ENCODE measurements around the gene DUSP16.
"Not testable (repeated sequence)": the region's sequence is repeated elsewhere in the genome, so short reads cannot be mapped to it uniquely, and the experiment has no call there.

DUSP16 gene

DNA sequence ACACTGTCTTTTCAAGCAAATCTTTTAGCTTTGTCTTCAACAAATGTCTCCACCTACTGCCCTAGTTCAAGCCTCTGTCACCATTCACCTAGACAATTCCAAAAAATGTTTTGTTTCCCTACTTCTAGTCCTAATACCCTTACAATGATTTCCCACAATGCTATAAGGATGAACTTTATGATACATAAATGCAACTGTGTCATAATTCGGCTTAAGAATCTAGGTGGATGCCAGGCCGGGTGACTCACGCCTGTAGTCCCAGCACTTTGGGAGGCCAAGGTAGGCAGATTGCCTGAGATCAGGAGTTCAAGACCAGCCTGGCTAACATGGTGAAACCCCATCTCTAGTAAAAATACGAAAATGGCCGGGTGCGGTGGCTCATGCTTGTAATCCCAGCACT, 28.3 kb upstream of the DUSP16 start:
- no peak for DNase-seq
- Mint-ChIP-seq H3K4me1 (peaks cover 16% of the 10 kb centered on the region), H3K9me3 (peaks cover 12 to 15% of the 10 kb centered on the region in 2 donors), H3K4me3 (no peak overlapping the region), H3K27me3 (peaks cover 7% of the 10 kb centered on the region), H3K27ac (no peak overlapping the region)
- ATAC-seq: no peak

GRCh38 chr12:12588436-12588835, 25.8 kb upstream of the DUSP16 start:
- Mint-ChIP-seq H3K4me1 (peaks cover 29% of the 10 kb centered on the region), H3K9me3 (peaks cover 12 to 15% of the 10 kb centered on the region in 2 donors)
- not testable (repeated sequence) for H3K27ac Mint-ChIP-seq, H3K4me3 Mint-ChIP-seq, ATAC-seq, H3K27me3 Mint-ChIP-seq, DNase-seq

- Mint-ChIP-seq H3K4me3 (no peak overlapping the region), H3K9me3 (peaks cover 12 to 15% of the 10 kb centered on the region in 2 donors), H3K4me1 (peaks cover 35% of the 10 kb centered on the region), H3K27me3 (peaks cover 7% of the 10 kb centered on the region), H3K27ac (no peak overlapping the region)
- no peak for ATAC-seq
- DNase-seq: no peak
Measured at GRCh38 chr12:12587878-12588277, 25.2 kb upstream of the DUSP16 start.

GRCh38 chr12:12586879-12587675, 24.4 kb upstream of the DUSP16 start:
- Mint-ChIP-seq H3K9me3 (peaks cover 12 to 15% of the 10 kb centered on the region in 2 donors), H3K27ac (no peak overlapping the region), H3K27me3 (peaks cover 7% of the 10 kb centered on the region), H3K4me3 (no peak overlapping the region), H3K4me1 (peaks cover 43% of the 10 kb centered on the region)
- DNase-seq (no peak), ATAC-seq (no peak)

DNA sequence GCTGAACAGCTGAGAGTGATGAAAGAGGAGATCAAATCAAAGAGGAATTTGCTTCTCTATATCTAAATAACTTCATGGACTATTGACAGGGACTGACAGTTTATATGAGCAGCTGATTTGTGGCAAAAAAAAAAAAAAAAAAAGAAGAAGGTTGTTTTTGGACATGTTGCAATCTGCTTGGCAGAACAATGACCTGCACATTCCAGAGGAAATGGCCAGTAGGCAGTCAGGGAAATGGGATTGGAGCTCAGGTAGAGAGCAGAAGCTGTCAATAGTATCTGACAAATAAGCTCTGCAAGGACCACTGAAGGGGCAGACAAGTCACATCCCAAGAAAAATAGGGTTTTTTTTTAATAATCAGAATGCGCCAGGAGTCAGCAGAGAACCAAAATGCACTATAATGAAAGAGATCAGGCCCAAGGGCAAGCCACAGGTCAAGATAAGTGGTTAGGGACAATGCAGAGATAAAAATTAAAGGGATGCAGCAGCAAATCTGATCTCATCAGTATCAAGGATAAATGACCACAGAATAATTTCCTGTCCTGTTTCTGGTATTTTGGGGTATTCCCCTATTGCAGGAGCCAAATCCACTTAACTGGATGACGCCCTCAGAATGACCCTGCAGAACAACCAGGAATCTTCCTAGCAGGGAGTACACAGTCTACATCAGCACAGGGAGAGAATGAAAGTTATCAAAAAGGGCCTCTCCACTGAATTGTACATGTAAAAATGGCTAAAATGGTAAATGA, 22.6 kb upstream of the DUSP16 start:
- H3K27me3 Mint-ChIP-seq: peaks cover 7% of the 10 kb centered on the region
- H3K9me3 Mint-ChIP-seq: peaks cover 12 to 14% of the 10 kb centered on the region in 2 donors
- H3K4me3 Mint-ChIP-seq: no peak overlapping the region
- DNase-seq: no peak
- ATAC-seq: no peak
- no peak overlapping the region for H3K27ac Mint-ChIP-seq
- peaks cover 44% of the 10 kb centered on the region for H3K4me1 Mint-ChIP-seq

GRCh38 chr12:12583510-12584178, 21.0 kb upstream of the DUSP16 start:
- peaks cover 7% of the 10 kb centered on the region for H3K27me3 Mint-ChIP-seq
- no peak overlapping the region for H3K27ac Mint-ChIP-seq
- H3K9me3 Mint-ChIP-seq: no peaks in the 10 kb centered on the region
- ATAC-seq (no peak), DNase-seq (no peak)
- H3K4me1 Mint-ChIP-seq: peaks cover 33% of the 10 kb centered on the region
- no peak overlapping the region for H3K4me3 Mint-ChIP-seq

DNA sequence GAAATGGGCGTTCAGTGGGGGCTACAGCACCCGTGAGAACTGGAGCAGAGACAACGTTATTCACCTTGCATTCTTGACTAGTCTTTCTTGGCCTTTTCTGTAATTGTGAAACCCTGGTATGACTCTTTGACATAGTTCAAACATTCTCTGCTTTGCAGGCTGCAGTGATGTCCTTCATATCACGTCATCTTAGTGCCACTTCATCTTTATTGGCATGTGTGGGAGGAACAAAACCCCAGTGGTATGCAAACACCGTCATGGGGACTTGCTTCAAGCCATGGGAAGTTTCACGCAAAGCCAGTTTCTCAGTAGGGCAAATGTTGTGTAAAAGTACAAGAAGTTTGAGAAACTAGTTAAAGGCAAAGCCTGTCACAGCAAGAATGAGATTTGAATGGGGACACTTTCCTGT, 20.2 kb upstream of the DUSP16 start:
- no peaks in the 10 kb centered on the region for H3K9me3 Mint-ChIP-seq
- ATAC-seq (peak; percentile 97), DNase-seq (peak; percentile 39 to 73)
- peak overlapping the region in 1 of 2 donors; percentile 51 for H3K4me3 Mint-ChIP-seq
- H3K27ac Mint-ChIP-seq: peak overlapping the region in 1 of 2 donors; percentile 59
- H3K4me1 Mint-ChIP-seq: peaks cover 33% of the 10 kb centered on the region
- H3K27me3 Mint-ChIP-seq: peaks cover 3% of the 10 kb centered on the region

DNA sequence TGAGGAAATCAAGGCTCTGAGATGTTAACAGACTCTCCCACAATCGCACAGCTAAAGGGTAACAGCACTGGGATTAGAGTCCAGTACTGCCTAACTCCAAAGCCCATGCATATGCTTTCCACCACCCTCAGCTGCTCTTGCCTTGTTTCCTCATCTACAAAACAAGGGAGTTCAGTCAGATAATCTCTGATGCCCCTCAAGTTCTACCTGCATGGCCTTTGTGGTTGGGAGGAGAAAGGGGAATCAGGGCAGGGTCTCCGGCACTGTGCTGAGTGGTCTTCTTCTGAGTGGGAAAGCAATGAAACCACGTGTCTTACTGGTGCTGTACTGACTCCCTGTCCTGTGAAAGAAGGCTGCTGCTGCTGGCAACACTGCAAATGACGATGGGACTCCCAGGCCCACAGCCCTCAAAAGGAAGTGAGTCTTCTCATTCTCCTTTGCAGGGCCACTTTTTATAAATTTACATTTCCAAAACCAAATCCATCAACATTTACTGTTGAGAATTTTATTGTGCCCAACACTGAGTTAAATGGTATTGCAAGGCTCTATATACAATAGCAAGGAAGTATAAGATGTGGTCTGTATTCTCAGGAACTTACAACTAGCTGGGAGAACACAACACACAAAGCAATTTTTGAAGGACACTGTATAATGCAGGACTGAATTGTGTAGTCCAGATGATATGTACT, 19.7 kb upstream of the DUSP16 start:
- peak overlapping the region in 1 of 2 donors; percentile 0 for H3K27ac Mint-ChIP-seq
- peak; percentile 36 for ATAC-seq
- no peaks in the 10 kb centered on the region for H3K9me3 Mint-ChIP-seq
- peak overlapping the region in 1 of 2 donors; percentile 49 for H3K4me3 Mint-ChIP-seq
- H3K27me3 Mint-ChIP-seq: no peaks in the 10 kb centered on the region
- DNase-seq: peak in 1 of 2 donors; percentile 15
- H3K4me1 Mint-ChIP-seq: peaks cover 33% of the 10 kb centered on the region

DNA sequence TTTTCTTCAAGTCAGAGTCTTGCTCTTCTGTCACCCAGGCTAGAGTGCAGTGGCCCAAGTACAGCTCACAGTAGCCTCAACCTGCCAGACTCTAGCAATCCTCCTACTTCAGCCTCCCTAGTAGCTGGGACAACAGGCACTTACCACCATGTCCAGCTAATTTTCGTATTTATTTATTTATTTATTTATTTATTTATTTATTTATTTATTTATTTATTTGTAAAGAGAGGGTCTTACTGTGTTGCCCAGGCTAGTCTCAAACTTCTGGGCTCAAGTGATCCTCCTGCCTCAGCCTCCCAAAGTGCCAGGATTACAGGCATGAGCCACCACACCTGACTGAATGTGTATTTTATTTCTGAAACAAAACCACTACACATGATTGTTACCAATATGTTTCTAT, 18.1 kb upstream of the DUSP16 start:
- H3K27ac Mint-ChIP-seq, H3K9me3 Mint-ChIP-seq, H3K27me3 Mint-ChIP-seq, H3K4me3 Mint-ChIP-seq, ATAC-seq, DNase-seq: not testable (repeated sequence)
- H3K4me1 Mint-ChIP-seq: peaks cover 26% of the 10 kb centered on the region

- H3K4me3 Mint-ChIP-seq: no peak overlapping the region
- no peak for ATAC-seq
- H3K9me3 Mint-ChIP-seq: no peaks in the 10 kb centered on the region
- no peaks in the 10 kb centered on the region for H3K27me3 Mint-ChIP-seq
- no peak for DNase-seq
- no peak overlapping the region for H3K27ac Mint-ChIP-seq
- H3K4me1 Mint-ChIP-seq: peaks cover 11% of the 10 kb centered on the region
Measured at GRCh38 chr12:12577786-12578185, 15.1 kb upstream of the DUSP16 start.

DNA sequence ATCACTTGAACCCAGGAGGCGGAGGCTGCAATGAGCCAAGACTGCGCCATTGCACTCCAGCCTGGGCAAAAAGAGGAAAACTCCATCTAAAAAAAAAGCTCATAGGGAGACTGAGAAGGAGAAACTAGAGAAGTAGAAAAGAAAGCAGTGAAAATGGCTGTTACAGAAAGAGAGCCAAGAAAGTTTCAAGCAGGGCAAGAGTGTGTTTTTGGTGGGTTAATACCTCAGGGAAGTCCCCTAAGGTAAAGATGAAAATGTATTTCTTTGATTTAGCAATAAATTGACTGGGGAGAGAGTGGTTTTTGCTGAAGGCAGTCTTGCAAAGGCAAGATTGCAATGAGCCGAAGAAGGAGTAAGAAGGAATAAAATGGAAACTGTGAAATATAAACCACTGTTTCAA, 10.0 kb upstream of the DUSP16 start:
- H3K27ac Mint-ChIP-seq: no peak overlapping the region
- H3K27me3 Mint-ChIP-seq: no peaks in the 10 kb centered on the region

DNA sequence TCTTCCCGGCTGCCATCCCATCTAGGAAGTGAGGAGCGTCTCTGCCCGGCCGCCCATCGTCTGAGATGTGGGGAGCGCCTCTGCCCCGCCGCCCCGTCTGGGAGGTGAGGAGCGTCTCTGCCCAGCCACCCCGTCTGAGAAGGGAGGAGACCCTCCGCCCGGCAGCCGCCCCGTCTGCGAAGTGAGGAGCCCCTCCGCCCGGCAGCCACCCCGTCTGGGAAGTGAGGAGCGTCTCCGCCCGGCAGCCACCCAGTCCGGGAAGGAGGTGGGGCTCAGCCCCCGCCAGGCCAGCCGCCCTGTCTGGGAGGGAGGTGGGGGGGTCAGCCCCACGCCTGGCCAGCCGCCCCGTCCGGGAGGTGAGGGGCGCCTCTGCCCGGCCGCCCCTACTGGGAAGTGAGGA, 3.3 kb upstream of the DUSP16 start:
- not testable (repeated sequence) for H3K4me3 Mint-ChIP-seq, ATAC-seq, H3K9me3 Mint-ChIP-seq, H3K27me3 Mint-ChIP-seq, DNase-seq, H3K27ac Mint-ChIP-seq
- H3K4me1 Mint-ChIP-seq: peaks cover 13% of the 10 kb centered on the region

More for the DNA sequence above, 10.0 kb upstream of the DUSP16 start:
- H3K4me3 Mint-ChIP-seq: no peak overlapping the region
- H3K9me3 Mint-ChIP-seq: no peaks in the 10 kb centered on the region
- peaks cover 6% of the 10 kb centered on the region for H3K4me1 Mint-ChIP-seq
- no peak for DNase-seq
- no peak for ATAC-seq

DNA sequence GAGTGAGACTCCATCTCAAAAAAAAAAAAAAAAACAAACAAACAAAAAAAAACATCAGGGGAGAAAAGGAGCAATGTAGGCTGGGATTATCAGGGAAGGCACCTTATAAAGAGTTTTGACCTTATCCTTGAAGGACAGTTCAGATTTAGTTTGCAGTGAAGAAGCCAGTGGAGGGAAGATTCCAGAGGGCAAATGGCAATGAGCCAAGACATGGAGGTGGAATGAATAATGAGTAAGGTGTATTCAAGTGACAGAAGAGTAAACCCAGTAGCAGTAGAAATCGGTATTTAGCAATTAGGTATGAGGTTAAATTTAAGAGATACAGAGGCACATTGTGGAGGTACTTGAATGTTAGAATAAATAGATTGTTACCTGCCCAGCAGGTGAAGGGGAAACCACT, 2.2 kb upstream of the DUSP16 start:
- Mint-ChIP-seq H3K4me3 (no peak overlapping the region), H3K27ac (no peak overlapping the region), H3K4me1 (peaks cover 21% of the 10 kb centered on the region), H3K9me3 (peaks cover 0 to 8% of the 10 kb centered on the region in 2 donors), H3K27me3 (no peaks in the 10 kb centered on the region)
- DNase-seq (no peak), ATAC-seq (no peak)

GRCh38 chr12:12563290-12563928, 746 bp upstream of the DUSP16 start:
- Mint-ChIP-seq H3K4me3 (peak overlapping the region; percentile 79 to 86), H3K9me3 (peaks cover 0 to 8% of the 10 kb centered on the region in 2 donors), H3K27me3 (no peaks in the 10 kb centered on the region), H3K4me1 (peaks cover 33% of the 10 kb centered on the region), H3K27ac (peak overlapping the region; percentile 90 to 98)
- peak in 1 of 2 donors; percentile 16 for DNase-seq
- no peak for ATAC-seq
